Duodenal mucosa (tissue), 2 donors: ENCODE measurements around the gene PRUNE2.
"Not testable (repeated sequence)": the region's sequence is repeated elsewhere in the genome, so short reads cannot be mapped to it uniquely, and the experiment has no call there.

ENCODE experiments used
- H3K27ac ChIP-seq: one replicate; pipeline ENCODE4 v1.7.0; 2013; ENCODE audit warnings: low read depth, low read length
- H3K27me3 ChIP-seq, 2 donors: one replicate each; pipeline ENCODE4 v1.7.0; 2013; ENCODE audit warnings: low read length in 2 of 2, control low read depth in 1 of 2; ENCODE audit not compliant: insufficient read depth in 2 of 2, control insufficient read depth in 1 of 2
- H3K36me3 ChIP-seq, 2 donors: one replicate each; pipeline ENCODE4 v1.7.0; 2013; ENCODE audit warnings: low read length in 2 of 2, control low read depth in 1 of 2; ENCODE audit not compliant: insufficient read depth in 2 of 2, control insufficient read depth in 1 of 2
- H3K4me1 ChIP-seq, 2 donors: one replicate each; pipeline ENCODE4 v1.7.0; 2013; ENCODE audit warnings: low read length in 2 of 2, control low read depth in 1 of 2; ENCODE audit not compliant: insufficient read depth in 2 of 2, control insufficient read depth in 1 of 2
- H3K4me3 ChIP-seq, 2 donors: one replicate each; pipeline ENCODE4 v1.7.0; 2013; ENCODE audit warnings: low read length in 2 of 2, low read depth in 1 of 2
- H3K9ac ChIP-seq, 2 donors: one replicate each; pipeline ENCODE4 v1.7.0; 2013; ENCODE audit warnings: low read length in 2 of 2, low read depth in 1 of 2
- H3K9me3 ChIP-seq, 2 donors: one replicate each; pipeline ENCODE4 v1.7.0; 2013; ENCODE audit warnings: low read length in 2 of 2, control low read depth in 1 of 2; ENCODE audit not compliant: control insufficient read depth in 1 of 2

The PRUNE2 gene

DNA sequence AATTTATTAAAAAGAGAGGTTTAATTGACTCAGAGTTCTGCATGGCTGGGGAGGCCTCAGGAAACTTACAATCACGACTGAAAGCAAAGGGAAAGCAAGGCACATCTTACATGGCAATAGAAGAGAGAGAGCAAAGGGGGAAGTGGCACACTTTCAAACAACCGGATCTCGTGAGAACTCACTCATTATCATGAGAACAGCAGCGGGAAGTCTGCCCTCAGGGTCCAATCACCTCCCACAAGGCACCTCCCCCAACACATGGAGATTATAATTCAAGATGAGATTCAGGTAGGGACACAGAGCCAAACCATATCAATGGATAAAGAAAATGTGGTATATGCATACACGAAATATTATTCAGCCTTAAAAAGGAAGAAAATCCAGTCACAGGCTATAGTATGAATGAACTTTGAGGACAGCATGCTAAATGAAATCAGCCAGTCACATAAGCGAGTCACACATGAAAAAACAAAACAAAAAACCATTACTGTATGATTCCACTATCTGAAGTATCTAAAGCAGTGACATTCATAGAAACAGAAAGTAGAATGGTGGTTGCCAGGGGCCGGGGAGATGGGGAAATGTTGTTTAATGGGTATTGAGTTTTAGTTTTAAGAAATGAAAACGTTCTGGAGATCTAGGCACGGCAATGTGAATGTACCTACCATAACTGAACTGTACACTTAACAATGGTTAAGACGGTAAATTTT is 225.0 kb downstream of the PRUNE2 start:
- no peak overlapping the region for H3K9ac ChIP-seq
- H3K27ac ChIP-seq, result no peak overlapping the region
- no peaks in the 10 kb centered on the region for H3K4me1 ChIP-seq
- no peaks in the 10 kb centered on the region for H3K9me3 ChIP-seq
- no peak overlapping the region for H3K4me3 ChIP-seq
- no peaks in the 10 kb centered on the region for H3K27me3 ChIP-seq
- H3K36me3 ChIP-seq, result no peaks in the 10 kb centered on the region

DNA sequence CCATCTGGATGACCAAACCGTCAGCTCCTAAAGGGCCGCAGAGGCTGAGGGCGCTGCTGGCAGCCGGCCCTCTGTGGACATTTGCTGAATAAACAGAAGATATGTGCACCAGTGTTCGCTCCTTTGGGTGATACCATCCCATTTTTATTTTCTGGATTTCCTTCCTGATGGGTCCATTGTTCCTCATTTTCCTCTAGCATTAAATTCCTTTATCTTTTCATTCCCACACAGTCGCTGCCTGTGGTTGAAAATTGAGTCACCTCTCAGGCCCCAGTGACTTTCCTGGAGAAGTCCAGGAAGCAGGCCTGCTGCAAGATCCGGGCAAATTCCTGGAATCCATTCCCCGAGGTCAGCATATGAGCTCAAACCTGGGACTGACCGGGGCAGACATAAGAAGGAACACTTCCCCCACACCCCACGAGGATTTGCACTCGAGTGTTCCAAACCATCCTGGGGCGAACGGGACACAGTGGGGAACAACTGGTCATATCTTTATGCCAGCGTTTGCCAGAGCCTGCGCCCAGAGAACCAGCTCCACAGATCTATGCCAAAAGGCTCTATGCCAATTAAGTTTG is 228.3 kb downstream of the PRUNE2 start:
- Histone ChIP-seq H3K27me3 (no peaks in the 10 kb centered on the region), H3K27ac (no peak overlapping the region)

DNA sequence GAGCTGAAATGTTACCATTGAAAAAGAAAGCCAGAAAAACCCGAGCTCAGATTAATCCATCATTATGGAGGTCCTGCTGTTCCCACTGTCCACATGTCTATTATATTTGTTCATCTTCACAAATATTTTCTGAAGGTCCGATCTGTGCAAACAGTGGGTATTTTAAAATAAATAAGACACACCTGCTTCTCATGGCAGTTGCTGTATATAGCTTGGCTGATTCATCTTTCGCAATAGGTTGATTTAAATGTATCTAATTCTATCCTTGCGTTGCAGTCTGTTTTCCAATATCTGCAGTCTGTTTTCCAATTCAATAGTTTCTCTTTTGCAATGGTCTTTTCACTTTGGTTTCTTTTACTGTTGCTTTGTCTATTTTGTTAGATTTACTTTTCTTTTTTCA is 229.1 kb downstream of the PRUNE2 start:
- H3K4me1 ChIP-seq, result no peaks in the 10 kb centered on the region
- H3K27me3 ChIP-seq, result no peaks in the 10 kb centered on the region
- no peak overlapping the region for H3K4me3 ChIP-seq
- no peaks in the 10 kb centered on the region for H3K9me3 ChIP-seq
- no peak overlapping the region for H3K9ac ChIP-seq
- no peak overlapping the region for H3K27ac ChIP-seq
- no peaks in the 10 kb centered on the region for H3K36me3 ChIP-seq

More for the DNA sequence above, 228.3 kb downstream of the PRUNE2 start:
- no peaks in the 10 kb centered on the region for H3K9me3 ChIP-seq
- H3K36me3 ChIP-seq, result no peaks in the 10 kb centered on the region
- no peaks in the 10 kb centered on the region for H3K4me1 ChIP-seq
- H3K4me3 ChIP-seq, result no peak overlapping the region
- no peak overlapping the region for H3K9ac ChIP-seq

DNA sequence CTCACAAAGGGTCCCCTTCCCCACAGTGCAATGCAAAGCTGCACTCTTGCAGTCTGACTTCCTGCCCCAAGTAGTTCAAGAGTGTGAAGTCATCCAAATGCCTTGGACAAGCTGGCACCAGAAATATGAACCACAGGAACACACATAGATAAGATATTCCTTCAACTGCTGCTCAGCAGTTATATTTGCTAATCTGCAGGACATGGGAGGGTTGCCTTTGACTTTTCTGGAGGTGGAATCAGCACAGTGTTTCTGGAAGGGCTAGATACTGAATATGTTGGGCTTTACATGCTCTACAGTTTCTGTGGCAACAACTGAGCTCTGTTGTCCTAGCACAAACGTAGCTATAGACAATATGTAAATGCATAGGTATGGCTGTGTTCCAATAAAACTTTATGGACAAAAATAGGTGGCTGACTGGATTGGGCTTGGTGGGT is 238.4 kb downstream of the PRUNE2 start:
- Histone ChIP-seq H3K4me1 (peaks cover 0 to 12% of the 10 kb centered on the region in 2 donors), H3K27me3 (no peaks in the 10 kb centered on the region), H3K4me3 (no peak overlapping the region), H3K27ac (no peak overlapping the region), H3K36me3 (no peaks in the 10 kb centered on the region), H3K9me3 (no peaks in the 10 kb centered on the region), H3K9ac (no peak overlapping the region)

DNA sequence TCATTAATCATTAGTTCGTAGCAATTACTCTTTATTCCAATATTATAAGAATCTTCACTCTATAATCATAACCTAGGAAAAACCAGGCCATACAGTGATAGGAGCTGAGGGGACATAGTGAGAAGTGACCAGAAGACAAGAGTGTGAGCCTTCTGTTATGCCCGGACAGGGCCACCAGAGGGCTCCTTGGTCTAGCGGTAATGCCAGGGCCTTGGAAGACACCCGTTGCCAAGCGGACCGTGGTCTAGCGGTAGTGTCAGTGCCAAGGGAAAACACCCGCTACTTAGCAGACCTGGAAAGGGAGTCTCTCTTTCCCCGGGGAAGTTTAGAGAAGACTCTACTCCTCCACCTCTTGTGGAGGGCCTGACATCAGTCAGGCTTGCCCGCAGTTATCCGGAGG is 239.9 kb downstream of the PRUNE2 start:
- H3K4me3 ChIP-seq, H3K9me3 ChIP-seq, H3K9ac ChIP-seq, H3K36me3 ChIP-seq, H3K27ac ChIP-seq, H3K27me3 ChIP-seq: not testable (repeated sequence)
- H3K4me1 ChIP-seq, result peaks cover 0 to 16% of the 10 kb centered on the region in 2 donors

DNA sequence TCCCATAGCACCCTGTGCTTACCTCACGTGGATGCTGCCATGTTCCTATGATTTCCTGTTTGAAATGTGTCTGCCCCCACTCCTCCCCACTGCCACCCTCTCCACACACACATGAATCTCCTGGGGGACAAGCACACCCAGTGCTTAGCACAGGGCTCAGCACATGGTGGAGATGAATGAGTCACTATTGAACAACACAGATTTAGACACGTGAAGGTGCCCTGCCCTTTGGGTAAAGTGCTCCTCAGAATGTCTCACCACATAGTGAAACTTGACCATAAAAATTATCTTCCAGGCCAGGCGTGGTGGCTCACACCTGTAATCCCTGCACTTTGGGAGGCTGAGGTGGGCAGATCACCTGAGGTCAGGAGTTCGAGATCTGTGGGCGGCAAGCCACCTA is 240.5 kb downstream of the PRUNE2 start:
- Histone ChIP-seq H3K9me3 (no peaks in the 10 kb centered on the region), H3K27me3 (no peaks in the 10 kb centered on the region), H3K36me3 (no peaks in the 10 kb centered on the region), H3K9ac (no peak overlapping the region), H3K4me1 (peaks cover 0 to 16% of the 10 kb centered on the region in 2 donors), H3K4me3 (no peak overlapping the region), H3K27ac (no peak overlapping the region)

DNA sequence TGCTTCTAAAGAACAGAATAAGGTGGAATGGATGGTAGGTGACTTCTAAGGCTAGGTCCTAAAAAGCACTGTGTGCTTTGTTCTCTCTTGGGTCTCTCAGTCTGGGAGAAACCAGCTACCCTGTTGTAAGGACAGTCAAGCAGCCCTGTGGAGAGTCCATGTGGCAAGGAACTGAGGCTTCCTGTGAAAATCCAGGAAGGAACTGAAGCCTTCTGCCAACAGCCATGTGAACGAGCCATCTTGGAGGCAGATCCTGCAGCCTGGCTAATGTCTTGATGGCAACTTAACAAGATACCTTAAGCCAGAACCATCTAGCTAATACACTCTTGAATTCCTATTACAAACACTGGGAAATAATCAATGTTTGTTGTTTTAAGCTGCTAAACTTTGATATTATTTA is 241.8 kb downstream of the PRUNE2 start:
- H3K36me3 ChIP-seq, result no peaks in the 10 kb centered on the region
- no peak overlapping the region for H3K27ac ChIP-seq

DNA sequence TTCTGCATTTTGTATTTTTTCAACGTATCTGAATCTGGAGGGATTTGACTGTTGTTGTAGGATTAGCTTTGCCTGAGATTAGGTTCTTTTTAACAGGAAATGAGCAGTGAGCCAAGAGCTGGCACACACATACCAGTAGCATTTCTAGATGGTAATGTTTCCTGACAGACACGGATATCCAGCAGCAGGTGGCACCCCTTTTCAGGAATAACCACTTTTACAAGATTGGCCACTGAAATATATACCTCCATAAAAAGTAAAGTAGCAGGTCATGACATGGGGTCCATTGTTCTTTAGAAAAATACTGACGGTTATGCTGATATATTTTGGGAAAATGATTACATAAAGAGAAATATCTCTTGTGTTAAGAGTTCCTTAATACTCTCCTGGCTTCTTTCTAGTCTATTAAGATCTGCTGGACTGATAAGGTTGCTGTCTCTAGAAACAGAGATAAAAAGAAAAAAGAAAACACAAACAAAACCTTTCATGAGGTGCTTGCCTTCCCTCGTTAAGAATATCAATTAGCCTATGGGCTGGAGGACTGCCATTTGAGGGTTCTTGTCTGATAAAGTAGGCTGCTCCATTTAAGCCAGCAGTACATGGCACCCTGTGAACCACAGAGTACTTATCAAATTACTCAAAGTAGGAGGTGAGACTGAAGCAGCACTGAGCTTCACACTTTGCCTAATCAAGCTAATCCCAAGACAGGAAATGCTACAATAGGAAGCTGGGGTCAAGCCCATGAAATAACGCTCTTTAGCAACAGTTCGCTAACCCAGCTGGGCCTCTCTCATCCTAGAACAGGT is 243.2 kb downstream of the PRUNE2 start:
- no peak overlapping the region for H3K27ac ChIP-seq
- H3K4me1 ChIP-seq, result peaks cover 0 to 26% of the 10 kb centered on the region in 2 donors
- H3K9ac ChIP-seq, result no peak overlapping the region
- no peaks in the 10 kb centered on the region for H3K9me3 ChIP-seq
- no peaks in the 10 kb centered on the region for H3K36me3 ChIP-seq
- H3K27me3 ChIP-seq, result no peaks in the 10 kb centered on the region
- no peak overlapping the region for H3K4me3 ChIP-seq

More for the DNA sequence above, 241.8 kb downstream of the PRUNE2 start:
- H3K4me3 ChIP-seq, result no peak overlapping the region
- H3K9ac ChIP-seq, result no peak overlapping the region
- no peaks in the 10 kb centered on the region for H3K9me3 ChIP-seq
- peaks cover 0 to 16% of the 10 kb centered on the region in 2 donors for H3K4me1 ChIP-seq
- no peaks in the 10 kb centered on the region for H3K27me3 ChIP-seq

DNA sequence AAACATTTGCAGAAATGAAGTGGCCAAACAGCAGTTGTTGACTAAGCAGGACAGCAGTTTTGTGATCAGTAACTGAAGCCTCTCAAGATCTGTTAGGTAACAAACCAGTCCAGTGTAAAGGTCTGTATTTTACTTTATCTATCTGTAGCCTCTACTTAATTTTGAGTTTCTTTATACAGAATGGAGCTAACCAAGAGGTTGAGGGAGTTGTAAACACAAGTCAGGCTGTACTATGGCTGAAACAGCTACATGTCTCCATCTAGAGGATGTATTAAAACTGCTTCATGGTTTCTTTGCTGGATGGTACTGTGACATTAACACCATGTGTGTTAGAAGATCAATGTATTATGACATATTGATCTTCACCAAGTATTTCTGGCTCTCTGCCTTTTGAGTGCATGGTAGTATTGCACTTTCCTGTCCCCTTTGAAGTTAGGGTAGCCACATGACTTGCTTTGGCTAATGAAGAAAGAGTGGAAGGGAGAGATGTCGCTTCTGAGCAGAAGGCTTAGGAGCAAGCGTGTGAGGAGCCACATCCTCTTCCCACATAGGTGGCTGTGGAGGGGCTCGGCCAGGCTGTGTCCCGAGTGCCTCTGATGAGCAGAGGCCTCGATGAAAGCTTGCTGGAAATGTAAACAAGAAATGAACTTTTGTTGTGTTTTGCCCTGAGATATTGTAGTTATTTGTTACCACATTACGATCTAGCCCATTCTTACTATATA is 247.2 kb downstream of the PRUNE2 start:
- H3K9ac ChIP-seq, result no peak overlapping the region
- H3K4me1 ChIP-seq, result peaks cover 0 to 53% of the 10 kb centered on the region in 2 donors
- no peaks in the 10 kb centered on the region for H3K27me3 ChIP-seq
- no peak overlapping the region for H3K4me3 ChIP-seq
- no peaks in the 10 kb centered on the region for H3K9me3 ChIP-seq
- no peak overlapping the region for H3K27ac ChIP-seq
- peaks cover 0 to 4% of the 10 kb centered on the region in 2 donors for H3K36me3 ChIP-seq
